Right forelimb (tissue), 1 donor: ENCODE results near the gene RINL.
"Not testable (repeated sequence)": the region's sequence is repeated elsewhere in the genome, so short reads cannot be mapped to it uniquely, and the experiment has no call there.

Experiments used
- DNase-seq: peaks from one replicate; pipeline ENCODE4 v3.0.0-alpha.2; 2018

RINL gene

DNA sequence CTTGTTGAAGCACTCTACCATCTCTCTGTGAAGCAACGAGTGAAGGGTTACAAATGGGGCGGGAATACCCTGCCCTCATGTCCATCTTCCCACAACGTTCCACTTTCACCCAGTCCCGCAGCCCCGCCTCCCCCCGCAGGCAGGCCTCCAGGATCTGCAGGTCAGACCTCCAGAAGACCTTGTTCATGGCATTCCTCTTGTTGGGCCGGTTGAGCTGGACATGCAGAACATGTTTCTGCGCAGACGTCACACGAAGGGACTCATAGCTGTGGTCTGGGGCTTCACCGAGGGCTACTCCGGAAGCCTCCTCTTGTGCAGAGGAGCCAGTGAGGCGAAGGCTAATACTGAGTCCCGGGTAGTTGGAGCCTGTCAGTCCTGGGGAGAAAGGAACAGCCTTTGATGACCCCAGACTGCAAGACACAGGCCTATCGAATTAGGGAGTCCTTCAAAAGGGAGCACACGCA, 46.9 kb downstream of the RINL start:
- DNase-seq = no peak

- DNase-seq = no peak
Measured at GRCh38 chr19:38830039-38830733, 47.9 kb downstream of the RINL start.

- DNase-seq = not testable (repeated sequence)
Measured at GRCh38 chr19:38829203-38829602, 48.9 kb downstream of the RINL start.

DNA sequence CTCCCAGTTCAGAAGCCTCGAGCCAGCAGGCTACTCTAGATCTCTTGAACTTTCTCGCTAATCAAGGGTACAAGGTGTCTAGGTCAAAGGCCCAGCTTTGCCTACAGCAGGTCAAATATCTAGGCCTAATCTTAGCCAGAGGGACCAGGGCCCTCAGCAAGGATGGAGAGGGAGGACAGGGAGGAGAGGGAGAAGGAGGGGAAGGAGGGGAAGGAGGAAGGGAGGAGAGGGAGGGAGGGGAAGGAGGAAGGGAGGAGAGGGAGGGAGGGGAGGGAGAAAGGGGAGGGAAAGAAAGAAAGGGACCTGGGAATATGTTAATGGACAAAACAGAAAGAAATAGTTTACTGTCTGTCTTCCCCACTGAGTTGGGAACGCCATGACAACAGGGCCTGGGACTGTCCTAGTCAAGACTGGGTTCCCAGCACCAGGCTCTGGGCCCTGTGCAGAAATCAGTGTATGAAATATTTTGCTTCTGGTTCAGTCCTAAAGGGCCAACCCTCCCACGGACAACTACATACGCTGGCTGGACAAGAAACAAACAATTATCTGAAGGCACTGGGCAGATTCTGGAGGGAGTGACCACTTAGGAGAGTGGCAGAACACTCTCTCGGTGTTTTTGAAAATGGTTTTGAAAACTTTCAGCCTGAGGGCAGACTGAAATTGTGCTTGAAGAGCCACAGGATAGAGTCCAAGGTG, 51.1 kb downstream of the RINL start:
- no peak for DNase-seq

GRCh38 chr19:38825936-38826335, 52.1 kb downstream of the RINL start:
- not testable (repeated sequence) for DNase-seq

DNA sequence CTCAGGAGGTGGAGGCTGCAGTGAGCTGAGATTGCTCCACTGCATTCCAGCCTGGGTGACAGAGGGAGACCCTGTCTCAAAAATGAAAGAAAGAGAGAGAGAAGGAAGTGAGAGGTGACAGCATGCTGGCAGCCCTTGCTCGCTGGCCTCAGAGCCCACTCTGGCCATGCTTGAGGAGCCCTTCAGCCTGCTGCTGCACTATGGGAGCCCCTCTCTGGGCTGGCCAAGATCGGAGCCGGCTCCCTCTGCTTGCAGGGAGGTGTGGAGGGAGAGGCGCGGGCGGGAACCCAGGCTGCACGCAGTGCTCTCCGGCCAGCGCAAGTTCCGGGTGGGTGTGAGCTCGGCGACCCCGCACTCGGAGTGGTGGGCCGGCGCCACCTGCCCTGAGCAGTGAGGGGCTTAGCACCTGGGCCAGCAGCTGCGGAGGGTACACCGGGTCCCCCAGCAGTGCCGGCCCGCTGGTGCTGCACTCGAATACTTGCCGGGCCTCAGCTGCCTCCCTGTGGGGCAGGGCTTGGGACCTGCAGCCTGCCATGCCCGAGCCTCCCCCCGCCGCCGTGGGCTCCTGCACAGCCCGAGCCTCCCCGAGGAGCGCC, 56.7 kb downstream of the RINL start:
- DNase-seq = not testable (repeated sequence)

DNA sequence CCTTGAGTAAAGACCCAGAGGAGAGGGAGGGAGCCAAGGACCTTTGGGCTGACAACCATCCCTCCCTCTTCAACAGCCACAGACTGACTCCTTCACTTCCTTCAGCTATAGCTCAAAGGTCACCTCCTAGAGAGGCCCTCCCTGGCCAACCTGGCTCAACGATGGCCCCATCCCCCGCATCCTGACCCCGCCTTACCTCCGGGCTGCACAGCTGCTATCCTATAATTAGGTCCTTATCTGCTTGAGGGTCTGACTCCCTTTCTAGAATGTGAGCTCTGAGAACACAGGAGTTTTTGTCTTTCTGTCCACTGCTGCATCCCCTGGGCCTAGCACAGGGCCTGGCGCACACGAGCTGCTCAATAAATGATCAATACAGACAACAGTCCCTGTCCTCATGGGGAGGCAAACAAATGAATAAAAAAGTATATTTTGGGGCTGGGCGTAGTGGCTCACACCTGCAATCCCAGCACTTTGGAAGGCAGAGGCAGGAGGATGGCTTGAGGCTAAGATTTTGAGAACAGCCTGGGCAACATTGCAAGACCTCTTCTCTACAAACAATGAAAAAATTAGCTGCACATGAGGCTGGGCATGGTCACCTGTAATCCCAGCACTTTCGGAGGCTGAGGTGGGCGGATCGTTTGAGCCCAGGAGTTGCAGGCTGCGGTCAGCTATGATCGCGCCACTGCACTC, 58.7 kb downstream of the RINL start:
- DNase-seq = no peak
